Measurements from ENCODE around the gene HSD17B7. TPM values are rescaled to one million over a fixed set of nuclear protein-coding genes. Genes with fewer than 3 reads are reported as not detected.
"Not testable (repeated sequence)": the region's sequence is repeated elsewhere in the genome, so short reads cannot be mapped to it uniquely, and the experiment has no call there.

Gene HSD17B7
- total RNA-seq, 1 donor from 2014 or later: 5.1 TPM

DNA sequence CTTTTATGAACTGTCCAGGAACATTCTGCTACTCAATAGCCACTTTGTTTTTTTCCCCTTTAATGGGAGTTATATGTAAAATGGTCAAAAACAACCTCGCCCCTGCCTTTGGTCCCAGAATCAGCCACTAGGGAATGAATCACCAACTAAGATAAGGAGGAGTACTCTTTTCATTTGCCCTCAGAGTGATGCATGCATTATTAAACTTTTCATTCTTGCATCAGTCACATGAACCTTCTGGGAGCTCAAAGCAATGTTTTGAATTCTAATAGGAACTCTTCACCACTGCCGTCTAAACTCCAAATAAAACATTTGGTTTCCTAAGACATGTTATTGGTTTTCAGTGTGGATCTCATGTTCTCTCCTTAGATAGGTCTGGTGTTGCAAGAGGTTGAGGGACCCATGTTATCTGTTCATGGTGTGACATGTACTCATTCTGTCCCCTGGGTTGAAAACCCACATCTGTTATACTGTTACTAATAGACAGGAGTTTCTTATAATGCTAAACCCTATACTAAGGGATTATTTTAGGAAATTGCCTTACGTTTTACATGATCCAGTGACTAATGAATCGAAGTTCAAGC lies 17.8 kb upstream of the HSD17B7 start:
- peaks cover 71% of the 10 kb centered on the region for H3K36me3 ChIP-seq

GRCh38 chr1:162774007-162774406 lies 16.5 kb upstream of the HSD17B7 start:
- TF ChIP-seq, protein P1, sequence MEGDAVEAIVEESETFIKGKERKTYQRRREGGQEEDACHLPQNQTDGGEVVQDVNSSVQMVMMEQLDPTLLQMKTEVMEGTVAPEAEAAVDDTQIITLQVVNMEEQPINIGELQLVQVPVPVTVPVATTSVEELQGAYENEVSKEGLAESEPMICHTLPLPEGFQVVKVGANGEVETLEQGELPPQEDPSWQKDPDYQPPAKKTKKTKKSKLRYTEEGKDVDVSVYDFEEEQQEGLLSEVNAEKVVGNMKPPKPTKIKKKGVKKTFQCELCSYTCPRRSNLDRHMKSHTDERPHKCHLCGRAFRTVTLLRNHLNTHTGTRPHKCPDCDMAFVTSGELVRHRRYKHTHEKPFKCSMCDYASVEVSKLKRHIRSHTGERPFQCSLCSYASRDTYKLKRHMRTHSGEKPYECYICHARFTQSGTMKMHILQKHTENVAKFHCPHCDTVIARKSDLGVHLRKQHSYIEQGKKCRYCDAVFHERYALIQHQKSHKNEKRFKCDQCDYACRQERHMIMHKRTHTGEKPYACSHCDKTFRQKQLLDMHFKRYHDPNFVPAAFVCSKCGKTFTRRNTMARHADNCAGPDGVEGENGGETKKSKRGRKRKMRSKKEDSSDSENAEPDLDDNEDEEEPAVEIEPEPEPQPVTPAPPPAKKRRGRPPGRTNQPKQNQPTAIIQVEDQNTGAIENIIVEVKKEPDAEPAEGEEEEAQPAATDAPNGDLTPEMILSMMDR (IDR thresholded peaks at IDR 0.05; ENCODE audit: borderline replicate concordance): no peak
- H3K36me3 ChIP-seq: peaks cover 65% of the 10 kb centered on the region
- H3K4me1 ChIP-seq: no peaks in the 10 kb centered on the region
- H3K27me3 ChIP-seq (ENCODE audit: low read depth): no peaks in the 10 kb centered on the region
- no peaks in the 10 kb centered on the region for H3K9me3 ChIP-seq (replicated peaks)
- no peak overlapping the region for H3K27ac ChIP-seq (replicated peaks)
- no peak for DNase-seq
- intact Hi-C loops (cut with micrococcal nuclease): no loop called here
- no peak overlapping the region for H3K4me3 ChIP-seq

More for the DNA sequence above, 17.8 kb upstream of the HSD17B7 start:
- no peaks in the 10 kb centered on the region for H3K4me1 ChIP-seq
- no peaks in the 10 kb centered on the region for H3K27me3 ChIP-seq (ENCODE audit: low read depth)
- no peak overlapping the region for H3K4me3 ChIP-seq
- no peaks in the 10 kb centered on the region for H3K9me3 ChIP-seq (replicated peaks)
- H3K27ac ChIP-seq (replicated peaks): peak overlapping the region; percentile 54
- intact Hi-C loops (cut with micrococcal nuclease): no loop called here
- DNase-seq: no peak
- TF ChIP-seq, protein P1 (IDR thresholded peaks at IDR 0.05; ENCODE audit: borderline replicate concordance): no peak

DNA sequence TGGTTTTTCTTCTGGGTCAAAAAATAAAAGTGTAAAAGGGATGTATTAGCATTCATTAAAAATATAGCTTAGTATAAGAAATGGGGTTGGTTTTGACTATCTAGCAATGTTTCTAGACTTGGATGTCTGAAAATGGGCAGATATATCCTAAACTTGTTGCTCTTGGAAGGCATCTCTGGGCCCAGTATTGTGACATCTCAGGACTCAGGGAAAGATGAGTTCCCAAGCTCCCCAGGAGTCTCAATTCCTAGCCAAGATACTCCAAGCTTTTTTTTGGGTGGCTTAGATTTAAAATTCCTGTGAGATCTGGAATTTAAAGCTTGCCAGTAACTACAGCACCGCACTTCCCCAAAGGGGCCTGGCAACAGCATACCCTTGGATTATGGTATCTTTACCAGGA lies 11.5 kb upstream of the HSD17B7 start:
- Histone ChIP-seq H3K27ac (replicated peaks) (no peak overlapping the region), H3K36me3 (peaks cover 48% of the 10 kb centered on the region)
- intact Hi-C loops (cut with micrococcal nuclease): no loop called here

GRCh38 chr1:162782671-162783070 lies 7.8 kb upstream of the HSD17B7 start:
- no peaks in the 10 kb centered on the region for H3K9me3 ChIP-seq (replicated peaks)
- peaks cover 23% of the 10 kb centered on the region for H3K36me3 ChIP-seq
- H3K4me1 ChIP-seq: no peaks in the 10 kb centered on the region
- no peak overlapping the region for H3K27ac ChIP-seq (replicated peaks)
- no peak for DNase-seq
- H3K27me3 ChIP-seq (ENCODE audit: low read depth): no peaks in the 10 kb centered on the region
- TF ChIP-seq, protein P1 (IDR thresholded peaks at IDR 0.05; ENCODE audit: borderline replicate concordance): no peak
- H3K4me3 ChIP-seq: no peak overlapping the region
- intact Hi-C loops (cut with micrococcal nuclease): no loop called here

More for the DNA sequence above, 11.5 kb upstream of the HSD17B7 start:
- no peak for DNase-seq
- no peaks in the 10 kb centered on the region for H3K27me3 ChIP-seq (ENCODE audit: low read depth)
- H3K4me3 ChIP-seq: no peak overlapping the region
- no peaks in the 10 kb centered on the region for H3K4me1 ChIP-seq
- H3K9me3 ChIP-seq (replicated peaks): no peaks in the 10 kb centered on the region
- TF ChIP-seq, protein P1 (IDR thresholded peaks at IDR 0.05; ENCODE audit: borderline replicate concordance): no peak

GRCh38 chr1:162784926-162785325 lies 5.6 kb upstream of the HSD17B7 start:
- H3K9me3 ChIP-seq (replicated peaks); H3K4me3 ChIP-seq; DNase-seq; intact Hi-C loops (cut with micrococcal nuclease); H3K27me3 ChIP-seq (ENCODE audit: low read depth); H3K4me1 ChIP-seq; H3K27ac ChIP-seq (replicated peaks): not testable (repeated sequence)
- H3K36me3 ChIP-seq: peaks cover 16% of the 10 kb centered on the region

GRCh38 chr1:162788783-162789182 lies 1.7 kb upstream of the HSD17B7 start:
- H3K36me3 ChIP-seq: peaks cover 10% of the 10 kb centered on the region
- H3K9me3 ChIP-seq (replicated peaks); H3K27me3 ChIP-seq (ENCODE audit: low read depth); H3K4me1 ChIP-seq; H3K4me3 ChIP-seq; H3K27ac ChIP-seq (replicated peaks); DNase-seq; intact Hi-C loops (cut with micrococcal nuclease): not testable (repeated sequence)

- DNase-seq; H3K27me3 ChIP-seq (ENCODE audit: low read depth); H3K9me3 ChIP-seq (replicated peaks); intact Hi-C loops (cut with micrococcal nuclease); H3K4me1 ChIP-seq: not testable (repeated sequence)
- Histone ChIP-seq H3K4me3 (peak overlapping the region; percentile 64), H3K36me3 (peaks cover 10% of the 10 kb centered on the region), H3K27ac (replicated peaks) (peak overlapping the region; percentile 74)
Observed at GRCh38 chr1:162790985-162791357, 469 bp downstream of the HSD17B7 start.

DNA sequence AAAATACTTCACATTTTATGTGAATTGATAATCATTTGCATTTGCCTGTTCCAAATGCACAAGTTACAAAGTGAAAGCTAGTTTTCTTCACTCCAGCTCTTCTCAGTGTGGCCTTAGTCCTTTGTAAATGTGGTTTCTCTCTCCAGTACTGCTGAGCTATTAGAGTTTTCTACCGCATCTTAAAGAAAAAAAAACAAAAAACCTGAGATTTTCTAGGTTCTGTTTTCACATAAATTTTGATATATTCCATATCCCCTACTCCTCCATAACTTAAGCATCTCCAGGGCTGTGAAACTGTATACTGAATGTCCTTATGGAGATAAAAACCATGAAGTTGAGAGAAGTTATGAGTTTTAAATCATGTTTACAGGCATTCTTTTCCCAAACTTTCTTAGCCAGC lies 3.8 kb downstream of the HSD17B7 start:
- intact Hi-C loops (cut with micrococcal nuclease); H3K4me1 ChIP-seq; H3K27ac ChIP-seq (replicated peaks): not testable (repeated sequence)

DNA sequence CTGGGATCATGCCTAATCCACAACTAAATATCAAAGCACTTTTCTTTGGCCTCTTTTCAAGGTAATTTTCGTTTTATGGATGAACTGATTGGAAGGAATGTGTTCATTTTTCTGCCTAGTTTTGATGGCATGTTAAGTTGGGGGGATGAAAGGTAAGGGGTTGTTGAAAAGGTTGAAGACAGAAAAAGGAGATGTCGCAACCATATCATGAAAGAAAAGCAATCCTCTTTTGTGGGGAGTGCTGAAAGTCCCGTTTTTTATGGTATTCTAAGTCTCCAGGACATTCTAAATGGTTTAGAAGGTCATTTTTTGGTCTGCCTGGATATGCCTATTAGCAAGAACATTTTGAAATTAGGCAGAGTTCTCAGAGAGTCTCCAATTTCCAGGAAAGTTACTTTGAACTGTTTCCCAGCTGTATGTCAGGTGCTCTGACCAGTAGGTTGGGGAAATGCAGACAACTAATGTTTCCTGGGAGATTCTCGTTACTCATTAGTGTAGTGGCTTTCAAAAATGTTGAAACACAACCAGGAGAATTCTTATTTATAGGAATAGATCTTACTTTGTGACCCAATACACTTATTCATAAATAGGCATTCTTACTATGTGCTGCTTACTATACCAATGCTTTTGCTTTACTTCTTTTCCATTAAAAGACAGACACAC lies 6.2 kb downstream of the HSD17B7 start:
- H3K9me3 ChIP-seq (replicated peaks); H3K4me3 ChIP-seq; H3K27ac ChIP-seq (replicated peaks); intact Hi-C loops (cut with micrococcal nuclease); H3K27me3 ChIP-seq (ENCODE audit: low read depth); H3K4me1 ChIP-seq; DNase-seq: not testable (repeated sequence)
- peaks cover 39% of the 10 kb centered on the region for H3K36me3 ChIP-seq

More for the DNA sequence above, 3.8 kb downstream of the HSD17B7 start:
- not testable (repeated sequence) for H3K4me3 ChIP-seq; DNase-seq; H3K9me3 ChIP-seq (replicated peaks); H3K27me3 ChIP-seq (ENCODE audit: low read depth)
- H3K36me3 ChIP-seq: peaks cover 26% of the 10 kb centered on the region

All from left ventricle myocardium inferior (tissue), 1 donor.